ENCODE data around the gene TMEM167B.

- TF ChIP-seq POLR2A (IDR thresholded peaks at IDR 0.05) (no peak), CTCF (IDR thresholded peaks at IDR 0.05) (no peak)
Measured at GRCh38 chr1:109091078-109091838, 694 bp downstream of the TMEM167B start.

All from testis (tissue), 2 donors.